Gastroesophageal sphincter (tissue), 3 donors: ENCODE data around the gene KRT1.

Experiments
- EP300 ChIP-seq: sonication (generic); formaldehyde crosslinking; IDR thresholded peaks from one replicate; pipeline ENCODE4 v1.6.1; 2017; ENCODE audit warnings: antibody characterized with exemption, mild to moderate bottlenecking
- POLR2A ChIP-seq, 2 donors: fragments of 450-650 bp; IDR thresholded peaks; one replicate each; pipeline ENCODE4 v1.6.1; 2017; ENCODE audit warnings: antibody characterized with exemption in 2 of 2, mild to moderate bottlenecking in 2 of 2, moderate library complexity in 1 of 2
- POLR2AphosphoS5 ChIP-seq: sonication (generic); formaldehyde crosslinking; IDR thresholded peaks from one replicate; pipeline ENCODE4 v1.6.1; 2017; ENCODE audit warnings: antibody characterized with exemption
- TF ChIP-seq, protein P1 (sequence below), 4 experiments: fragments of 200-600 bp in 2 of 4; fragments of 450-650 bp in 2 of 4; sonication (generic) in 1 of 4; IDR thresholded peaks; one replicate each; pipeline ENCODE4 v1.5.1; 2017 to 2019; ENCODE audit warnings: antibody characterized with exemption in 4 of 4, mild to moderate bottlenecking in 2 of 4, moderate library complexity in 2 of 4

DNA sequence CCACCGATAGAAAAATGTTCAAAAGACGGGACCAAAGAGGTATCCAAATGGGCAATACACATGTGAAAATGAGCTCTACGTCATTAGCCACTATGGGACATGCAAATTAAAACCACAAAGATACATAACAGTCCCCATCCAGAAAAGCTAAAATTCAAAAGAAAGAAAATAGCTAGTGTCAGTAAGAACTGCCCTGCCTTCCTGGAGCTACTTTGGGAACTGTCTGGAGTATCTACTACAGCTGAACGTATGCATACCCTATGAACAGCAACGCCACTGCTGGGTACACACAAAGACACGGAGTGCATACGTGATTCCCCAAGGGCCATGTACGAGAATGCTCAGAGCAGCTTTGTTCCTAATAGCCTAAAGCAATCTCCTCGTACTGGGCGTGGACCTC is 48.9 kb upstream of the KRT1 start:
- TF ChIP-seq POLR2A (IDR thresholded peaks at IDR 0.05) (no peak), POLR2AphosphoS5 (no peak), EP300 (no peak)
- TF ChIP-seq, protein P1, sequence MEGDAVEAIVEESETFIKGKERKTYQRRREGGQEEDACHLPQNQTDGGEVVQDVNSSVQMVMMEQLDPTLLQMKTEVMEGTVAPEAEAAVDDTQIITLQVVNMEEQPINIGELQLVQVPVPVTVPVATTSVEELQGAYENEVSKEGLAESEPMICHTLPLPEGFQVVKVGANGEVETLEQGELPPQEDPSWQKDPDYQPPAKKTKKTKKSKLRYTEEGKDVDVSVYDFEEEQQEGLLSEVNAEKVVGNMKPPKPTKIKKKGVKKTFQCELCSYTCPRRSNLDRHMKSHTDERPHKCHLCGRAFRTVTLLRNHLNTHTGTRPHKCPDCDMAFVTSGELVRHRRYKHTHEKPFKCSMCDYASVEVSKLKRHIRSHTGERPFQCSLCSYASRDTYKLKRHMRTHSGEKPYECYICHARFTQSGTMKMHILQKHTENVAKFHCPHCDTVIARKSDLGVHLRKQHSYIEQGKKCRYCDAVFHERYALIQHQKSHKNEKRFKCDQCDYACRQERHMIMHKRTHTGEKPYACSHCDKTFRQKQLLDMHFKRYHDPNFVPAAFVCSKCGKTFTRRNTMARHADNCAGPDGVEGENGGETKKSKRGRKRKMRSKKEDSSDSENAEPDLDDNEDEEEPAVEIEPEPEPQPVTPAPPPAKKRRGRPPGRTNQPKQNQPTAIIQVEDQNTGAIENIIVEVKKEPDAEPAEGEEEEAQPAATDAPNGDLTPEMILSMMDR (IDR thresholded peaks at IDR 0.05) = no peak
